ENCODE results near the gene CHST11.
A peak's percentile ranks its signal among the peaks of the same experiment; 100 is the strongest.

GRCh38 chr12:104680070-104680469 is 223.3 kb downstream of the CHST11 start:
- TF ChIP-seq CTCF (IDR thresholded peaks at IDR 0.05) (peak; percentile 58), ZFX (IDR thresholded peaks at IDR 0.05; ENCODE audit: borderline replicate concordance) (no peak)

All from 22Rv1 (cell line).